Breast epithelium (tissue), 3 donors: ENCODE data around the gene PFKFB3.

ENCODE experiments used
- POLR2A ChIP-seq: fragments of 450-650 bp; IDR thresholded peaks from one replicate; pipeline ENCODE4 v1.6.1; 2016; ENCODE audit warnings: antibody characterized with exemption, mild to moderate bottlenecking, moderate library complexity
- POLR2AphosphoS5 ChIP-seq, 3 donors: sonication (generic); formaldehyde crosslinking; IDR thresholded peaks; one replicate each; pipeline ENCODE4 v1.6.1; 2017; ENCODE audit warnings: antibody characterized with exemption in 3 of 3
- TF ChIP-seq, protein P1 (sequence below), 3 donors: fragments of 450-650 bp; IDR thresholded peaks; one replicate each; pipeline ENCODE4 v1.5.1; 2016 to 2017; ENCODE audit warnings: antibody characterized with exemption in 3 of 3, mild to moderate bottlenecking in 3 of 3, moderate library complexity in 3 of 3

GRCh38 chr10:6217611-6218010 lies 14.9 kb downstream of the PFKFB3 start:
- TF ChIP-seq, protein P1, sequence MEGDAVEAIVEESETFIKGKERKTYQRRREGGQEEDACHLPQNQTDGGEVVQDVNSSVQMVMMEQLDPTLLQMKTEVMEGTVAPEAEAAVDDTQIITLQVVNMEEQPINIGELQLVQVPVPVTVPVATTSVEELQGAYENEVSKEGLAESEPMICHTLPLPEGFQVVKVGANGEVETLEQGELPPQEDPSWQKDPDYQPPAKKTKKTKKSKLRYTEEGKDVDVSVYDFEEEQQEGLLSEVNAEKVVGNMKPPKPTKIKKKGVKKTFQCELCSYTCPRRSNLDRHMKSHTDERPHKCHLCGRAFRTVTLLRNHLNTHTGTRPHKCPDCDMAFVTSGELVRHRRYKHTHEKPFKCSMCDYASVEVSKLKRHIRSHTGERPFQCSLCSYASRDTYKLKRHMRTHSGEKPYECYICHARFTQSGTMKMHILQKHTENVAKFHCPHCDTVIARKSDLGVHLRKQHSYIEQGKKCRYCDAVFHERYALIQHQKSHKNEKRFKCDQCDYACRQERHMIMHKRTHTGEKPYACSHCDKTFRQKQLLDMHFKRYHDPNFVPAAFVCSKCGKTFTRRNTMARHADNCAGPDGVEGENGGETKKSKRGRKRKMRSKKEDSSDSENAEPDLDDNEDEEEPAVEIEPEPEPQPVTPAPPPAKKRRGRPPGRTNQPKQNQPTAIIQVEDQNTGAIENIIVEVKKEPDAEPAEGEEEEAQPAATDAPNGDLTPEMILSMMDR (IDR thresholded peaks at IDR 0.05) = no peak
- TF ChIP-seq POLR2AphosphoS5 (IDR thresholded peaks at IDR 0.05) (no peak), POLR2A (no peak)
